SHP77 treated with DMSO at 0.1 percent for 48 hours (cell line): Measurements from ENCODE around the gene CNTN6.
A peak's percentile ranks its signal among the peaks of the same experiment; 100 is the strongest.

Experiments used
- DNase-seq: peaks from one replicate; lab custom pipeline; 2025; lab: John Stamatoyannopoulos, UW

Gene CNTN6

DNA sequence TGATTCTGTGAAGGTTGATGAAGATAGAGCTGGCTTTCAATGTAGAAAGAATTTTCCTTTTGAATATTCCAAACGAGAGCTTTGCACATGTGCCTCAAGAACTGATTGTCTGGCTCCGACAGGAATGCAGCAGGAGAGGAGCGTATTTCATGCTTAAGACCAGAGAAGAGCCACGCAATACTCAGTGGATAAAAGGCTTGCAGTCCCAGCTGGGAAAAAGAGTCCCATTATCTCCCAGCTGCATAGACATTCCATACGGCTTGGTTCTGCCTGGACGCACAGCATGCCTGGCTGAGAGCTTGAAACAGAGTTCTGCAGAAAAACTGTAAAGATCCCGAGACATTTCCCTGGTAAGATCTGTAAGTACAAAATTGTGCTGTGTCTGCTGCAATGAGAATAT lies at the start of gene CNTN6:
Gene CNTN6 (plus strand): TSS at position 254 of the 400 bp plus-strand sequence. CDS start 54,985 bp downstream, outside the sequence.
- no peak for DNase-seq

DNA sequence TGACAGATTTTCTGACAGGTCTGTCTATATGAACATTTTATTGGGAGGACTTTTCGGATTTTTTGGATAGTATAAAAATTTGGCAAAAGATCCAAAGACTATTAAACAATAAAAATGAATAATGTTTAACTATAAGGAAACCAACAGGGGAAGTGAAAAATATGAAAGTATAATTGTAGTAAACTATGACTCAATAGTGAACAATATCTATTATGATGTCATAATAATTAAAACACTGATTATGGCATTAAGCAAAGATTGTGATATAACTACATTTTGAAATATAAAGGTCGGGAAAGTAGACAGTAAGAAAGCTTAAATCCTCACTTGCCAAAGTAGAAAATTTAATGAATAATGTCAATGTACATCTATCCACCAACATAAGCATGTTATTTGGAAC lies 44.3 kb upstream of the CNTN6 start:
- no peak for DNase-seq

GRCh38 chr3:1055870-1056269 lies 37.0 kb upstream of the CNTN6 start:
- no peak for DNase-seq

DNA sequence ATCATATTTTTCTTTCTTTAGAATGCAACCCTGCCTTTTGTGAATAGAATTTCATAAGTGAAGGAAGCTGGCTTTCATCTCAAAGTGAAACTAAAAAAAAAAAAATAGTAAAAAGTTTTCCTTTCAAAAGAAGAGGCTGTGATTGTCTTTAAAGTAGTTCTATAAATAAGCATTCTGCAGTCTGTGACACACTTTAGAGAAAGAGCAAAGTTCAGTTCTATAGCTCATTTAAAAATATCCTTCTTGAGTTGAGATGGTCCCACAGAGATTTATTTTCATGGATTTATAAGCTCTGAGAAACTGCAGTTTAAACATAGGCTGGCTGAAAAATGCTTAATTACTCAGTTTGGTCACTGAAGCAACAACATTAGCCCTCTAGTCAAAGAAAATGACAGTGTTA lies 36.1 kb upstream of the CNTN6 start:
- DNase-seq: no peak

GRCh38 chr3:1057436-1057835 lies 35.4 kb upstream of the CNTN6 start:
- DNase-seq: no peak

- no peak for DNase-seq
Observed at GRCh38 chr3:1068985-1069384, 23.8 kb upstream of the CNTN6 start.

DNA sequence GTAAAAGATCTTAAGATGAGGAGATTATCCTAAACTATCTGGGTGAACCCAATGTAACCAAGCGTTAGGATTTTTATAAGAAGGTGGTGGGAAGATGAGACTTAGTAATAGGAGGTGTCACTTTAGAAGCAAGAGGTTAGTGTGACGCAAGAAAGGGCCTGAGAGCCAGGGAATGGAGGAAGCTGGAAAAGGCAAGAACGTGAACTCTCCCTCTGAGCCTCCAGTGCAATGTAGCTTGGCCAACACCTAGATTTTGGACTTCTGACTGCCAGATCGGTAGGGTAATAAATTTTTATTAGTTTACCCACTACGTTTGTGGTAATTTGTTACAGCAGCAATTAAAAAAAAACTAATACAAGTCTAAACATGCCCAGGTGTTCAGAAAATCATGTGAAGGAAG lies 20.8 kb upstream of the CNTN6 start:
- DNase-seq: no peak

DNA sequence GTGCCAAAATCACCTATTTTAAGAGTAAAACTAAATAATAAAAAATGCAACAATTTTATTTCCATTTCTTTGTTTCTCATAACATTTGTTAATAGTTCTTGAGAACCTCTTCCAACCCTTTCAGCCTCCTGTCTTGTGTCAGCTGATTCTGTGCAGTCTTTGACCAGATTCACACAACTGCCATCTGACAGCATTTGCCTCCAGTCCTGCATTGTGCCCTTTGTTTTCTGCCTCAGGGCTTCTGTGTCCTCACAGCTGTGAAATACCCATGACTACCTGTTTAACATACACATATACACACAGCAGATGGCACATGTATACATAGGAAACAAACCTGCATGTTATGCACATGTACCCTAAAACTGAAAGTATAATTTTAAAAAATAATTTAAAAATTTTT lies 13.2 kb upstream of the CNTN6 start:
- DNase-seq: no peak

GRCh38 chr3:1082108-1082507 lies 10.7 kb upstream of the CNTN6 start:
- peak; percentile 10 for DNase-seq

DNA sequence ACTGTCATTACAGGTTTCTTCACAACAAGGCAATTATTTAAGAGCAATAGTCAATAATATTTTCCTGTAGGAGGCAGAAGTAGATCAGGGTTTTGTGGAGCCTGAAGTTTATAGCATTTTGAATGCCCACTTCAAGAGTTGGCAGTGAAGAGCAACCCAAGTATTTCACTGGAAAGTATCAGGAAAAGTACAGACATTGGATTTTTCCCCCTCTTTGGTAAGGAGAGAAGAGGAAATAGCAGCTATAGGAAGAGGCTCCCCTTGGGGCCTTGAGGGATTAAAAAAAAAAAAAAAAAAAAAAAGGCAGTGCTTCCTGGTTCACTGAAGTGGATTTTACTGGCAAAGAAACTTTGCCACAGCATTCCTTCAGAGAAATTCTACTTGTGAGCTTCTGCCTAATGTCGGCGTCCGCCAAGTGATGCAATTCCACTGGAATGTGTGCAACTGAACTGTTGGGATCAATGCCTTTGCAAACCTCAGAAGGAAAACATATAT lies 5.7 kb upstream of the CNTN6 start:
- no peak for DNase-seq

DNA sequence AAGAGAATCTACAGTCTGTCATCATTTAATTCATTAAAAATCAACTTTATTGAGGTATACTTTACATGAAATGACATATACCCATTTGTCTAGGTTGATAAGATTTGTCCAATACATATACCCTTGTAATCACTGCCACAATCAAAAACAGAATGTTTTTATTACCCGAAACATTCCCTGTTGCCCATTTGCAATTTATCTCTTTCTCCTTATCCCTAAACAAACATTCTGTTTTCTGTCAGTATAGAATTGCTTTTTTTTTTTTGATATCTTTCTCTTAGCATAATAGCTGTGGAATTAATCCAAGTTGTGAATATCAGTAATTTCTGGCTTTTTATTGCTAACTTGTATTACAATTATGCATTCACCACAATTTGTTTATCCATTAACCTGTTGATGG lies 4.3 kb upstream of the CNTN6 start:
- no peak for DNase-seq

DNA sequence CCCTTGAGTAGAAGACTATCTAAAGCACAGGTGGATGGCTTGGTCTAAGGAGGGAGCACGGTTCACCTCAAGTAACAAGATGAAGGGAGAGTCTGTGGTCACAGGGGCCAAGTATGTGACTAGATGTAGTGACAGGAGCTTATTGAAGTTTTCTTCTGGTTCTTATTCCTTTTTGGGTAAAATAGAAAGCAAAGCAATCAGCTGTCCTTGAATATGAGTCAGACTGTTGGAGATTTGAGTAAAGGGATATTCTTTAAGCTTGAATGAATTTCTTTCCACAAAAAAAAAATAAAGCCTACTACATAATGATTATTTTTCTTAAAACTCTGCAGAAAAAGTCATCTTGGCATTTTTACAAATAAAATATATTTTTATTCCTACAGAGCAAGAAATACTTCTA lies 1.5 kb upstream of the CNTN6 start:
- DNase-seq: no peak

- no peak for DNase-seq
Observed at GRCh38 chr3:1092061-1092460, 763 bp upstream of the CNTN6 start.

GRCh38 chr3:1093217-1093616 lies 393 bp downstream of the CNTN6 start:
- no peak for DNase-seq

DNA sequence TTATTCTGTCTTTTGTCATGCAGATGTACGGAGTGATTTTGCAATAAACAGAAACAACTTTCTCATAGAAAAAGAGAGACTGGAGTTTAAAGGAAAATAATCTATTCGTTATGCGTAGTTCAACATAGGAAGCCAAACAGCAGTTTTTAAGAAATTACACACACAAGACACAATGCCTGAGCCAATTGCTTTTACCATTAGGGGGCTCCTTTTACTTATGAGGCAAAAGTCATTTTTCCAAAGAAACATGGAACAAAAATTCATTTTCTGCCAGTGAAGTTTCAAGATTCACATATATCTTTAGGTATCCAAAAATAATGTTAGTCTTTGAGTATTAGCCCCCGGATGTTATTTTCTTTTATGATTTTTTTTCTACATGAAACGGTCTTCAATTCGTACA lies 10.7 kb downstream of the CNTN6 start:
- DNase-seq: no peak

DNA sequence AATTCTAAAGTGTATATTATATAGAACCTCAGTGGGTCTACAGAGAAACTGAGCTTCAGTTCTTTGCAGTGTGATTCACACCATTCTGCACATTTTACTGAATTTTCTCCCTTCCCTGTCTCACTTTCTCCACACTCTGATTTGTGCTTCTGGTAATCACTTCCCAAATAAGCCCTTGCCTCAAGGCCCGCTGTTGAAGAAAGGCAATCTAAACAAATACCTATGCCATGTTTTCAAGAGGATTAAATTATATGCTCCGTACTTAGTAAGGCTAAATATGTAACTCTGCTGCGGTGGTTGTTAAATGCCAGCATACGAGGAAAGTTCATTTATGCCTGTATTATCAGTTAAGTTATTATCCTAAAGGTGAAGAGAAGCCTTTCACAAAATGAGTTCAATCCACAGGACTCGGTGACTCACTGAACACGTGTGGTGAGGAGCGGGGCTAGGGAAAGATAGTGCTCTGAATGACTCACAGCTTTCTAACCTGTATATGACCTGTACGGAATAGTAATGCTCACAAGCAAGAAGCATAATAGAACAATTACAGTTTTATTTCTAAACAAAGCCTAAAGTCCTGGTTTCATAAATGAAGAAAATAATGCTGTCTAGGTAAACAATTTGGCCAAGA lies 25.1 kb downstream of the CNTN6 start:
- no peak for DNase-seq

GRCh38 chr3:1131166-1131565 lies 38.3 kb downstream of the CNTN6 start:
- DNase-seq: no peak

DNA sequence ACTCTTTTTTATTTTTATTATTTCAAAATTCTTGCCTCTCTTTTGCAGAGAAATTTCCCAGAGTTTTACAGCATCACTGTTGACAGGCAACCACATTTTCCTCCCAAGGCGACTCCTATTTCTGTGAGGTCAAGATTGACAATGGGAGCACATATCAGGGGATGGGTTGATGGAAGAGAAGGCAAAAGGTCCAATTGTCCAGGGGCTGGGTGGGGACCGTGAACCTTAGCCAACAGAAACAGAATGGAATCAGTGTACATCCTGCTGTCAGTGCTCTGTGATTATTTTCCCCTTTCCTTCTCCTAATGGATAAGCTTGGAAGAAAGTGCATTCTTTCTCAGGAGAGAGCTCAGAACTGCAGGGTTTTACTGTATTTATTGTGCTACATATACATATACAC lies 42.4 kb downstream of the CNTN6 start:
- no peak for DNase-seq

DNA sequence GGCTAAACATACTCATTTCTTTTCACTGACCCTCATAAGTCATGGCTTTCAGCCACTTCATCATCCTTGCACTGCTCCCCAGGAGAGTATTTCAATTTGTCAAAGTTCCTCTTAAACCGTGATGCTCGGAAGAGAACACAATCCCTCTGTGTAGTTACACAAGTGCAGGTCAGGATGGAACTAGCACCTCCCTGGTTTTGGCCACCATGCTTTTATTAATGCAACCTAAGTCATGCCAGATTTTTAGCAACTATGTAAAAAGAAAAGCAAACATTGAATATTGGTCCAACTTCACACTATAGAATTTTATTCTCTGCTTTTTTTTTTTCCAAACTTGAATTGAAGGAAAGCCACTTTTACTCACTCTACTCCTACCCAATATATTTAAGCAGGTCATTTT lies 45.2 kb downstream of the CNTN6 start:
- DNase-seq: no peak

DNA sequence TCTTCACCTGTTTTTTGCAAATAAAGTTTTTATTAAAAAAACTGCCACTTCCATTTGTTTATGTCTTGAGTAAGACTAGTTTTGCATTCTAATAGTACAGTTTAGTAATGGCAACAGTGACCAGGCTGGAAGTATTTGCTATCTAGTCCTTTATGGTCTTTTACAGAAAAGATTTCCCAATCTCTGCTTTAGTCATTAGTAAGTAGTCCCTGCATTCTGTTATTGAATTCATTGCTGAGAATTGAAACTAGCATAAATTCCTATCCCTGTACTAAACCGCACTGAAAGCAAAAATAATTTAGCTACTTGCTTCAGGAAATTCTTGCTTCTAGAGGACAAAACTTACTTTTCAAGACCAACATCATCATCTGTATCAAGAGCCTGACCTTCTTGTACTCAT lies 46.2 kb downstream of the CNTN6 start:
- no peak for DNase-seq

DNA sequence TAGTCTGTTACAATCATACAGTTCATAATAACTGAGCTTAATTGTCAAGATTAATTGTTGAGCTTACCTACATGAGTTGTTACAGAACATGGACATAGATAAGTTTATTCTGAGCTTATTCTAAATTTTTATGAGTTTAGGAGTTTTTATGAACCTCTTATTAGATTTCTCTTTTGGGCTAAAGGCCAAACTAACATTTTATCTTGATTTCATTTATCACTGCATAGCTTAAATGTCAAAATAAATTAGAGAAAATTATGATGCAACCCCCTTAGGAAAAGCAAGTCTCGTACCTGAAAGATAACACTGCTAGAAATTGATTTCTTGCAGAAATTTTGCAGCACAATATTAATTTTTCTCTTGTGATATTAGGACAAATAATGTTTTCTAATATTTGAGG lies 54.5 kb downstream of the CNTN6 start:
- no peak for DNase-seq

GRCh38 chr3:1147819-1148218 lies 55.0 kb downstream of the CNTN6 start:
- no peak for DNase-seq

DNA sequence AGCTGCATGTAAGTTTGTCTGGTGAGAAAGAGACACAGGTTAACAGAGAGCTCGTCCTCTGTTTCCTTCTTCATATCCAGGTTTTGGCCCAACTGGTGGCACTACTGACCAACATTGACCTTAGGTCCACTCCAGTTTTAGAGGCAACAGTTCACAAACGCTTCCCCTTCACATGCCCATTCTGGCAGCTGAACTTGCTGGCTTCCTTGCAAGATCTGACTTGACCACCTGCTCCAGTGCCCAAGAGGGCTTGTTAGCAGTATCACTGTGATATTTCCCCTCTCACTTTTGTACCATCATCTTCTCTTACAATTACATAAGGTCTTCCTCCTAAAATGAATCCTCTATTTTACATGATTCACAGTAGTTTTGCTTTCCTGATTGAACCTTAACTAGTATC lies 71.3 kb downstream of the CNTN6 start:
- DNase-seq: no peak

GRCh38 chr3:1171320-1171719 lies 78.5 kb downstream of the CNTN6 start:
- DNase-seq: no peak

GRCh38 chr3:1172644-1173043 lies 79.8 kb downstream of the CNTN6 start:
- DNase-seq: no peak
